NCI-H82 treated with DMSO at 0.1 percent for 48 hours (cell line): Measurements from ENCODE around the gene SNX21.
A peak's percentile ranks its signal among the peaks of the same experiment; 100 is the strongest.

Experiments used
- DNase-seq: peaks from one replicate; lab custom pipeline; 2025; ENCODE audit not compliant: unreplicated experiment; lab: John Stamatoyannopoulos, UW

The SNX21 gene

DNA sequence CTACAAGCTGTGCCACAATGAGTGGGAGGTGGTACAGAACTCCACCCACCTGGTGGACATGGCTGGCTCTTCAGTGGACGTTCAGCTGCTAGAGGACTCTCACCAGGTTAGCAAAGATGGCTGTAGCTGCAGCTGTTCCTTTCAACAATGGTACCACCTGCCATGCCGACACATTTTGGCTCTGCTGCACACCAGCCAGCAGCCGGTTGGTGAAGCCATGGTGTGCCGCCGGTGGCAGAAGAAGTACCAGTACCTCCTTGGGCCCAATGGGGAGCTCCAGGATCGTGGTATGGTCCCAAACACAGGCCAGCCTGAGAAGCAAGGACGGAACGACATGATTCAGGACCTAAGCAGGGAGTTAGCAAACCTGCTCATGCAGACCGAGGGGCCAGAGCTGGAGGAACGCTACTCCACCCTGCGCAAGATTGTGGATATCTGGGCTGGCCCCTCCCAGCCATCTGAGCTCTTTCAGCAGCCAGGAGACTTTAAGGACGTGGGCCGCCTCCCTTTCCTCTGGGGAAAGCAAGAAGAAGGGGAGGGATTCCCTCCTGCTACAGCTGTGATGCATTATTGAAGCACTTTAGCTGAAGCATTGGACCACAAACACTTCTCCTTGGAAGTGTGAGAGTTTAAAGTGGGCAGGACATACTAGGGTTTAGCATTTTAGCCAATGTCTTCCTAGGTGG is 44.6 kb downstream of the SNX21 start:
- peak; percentile 28 for DNase-seq

DNA sequence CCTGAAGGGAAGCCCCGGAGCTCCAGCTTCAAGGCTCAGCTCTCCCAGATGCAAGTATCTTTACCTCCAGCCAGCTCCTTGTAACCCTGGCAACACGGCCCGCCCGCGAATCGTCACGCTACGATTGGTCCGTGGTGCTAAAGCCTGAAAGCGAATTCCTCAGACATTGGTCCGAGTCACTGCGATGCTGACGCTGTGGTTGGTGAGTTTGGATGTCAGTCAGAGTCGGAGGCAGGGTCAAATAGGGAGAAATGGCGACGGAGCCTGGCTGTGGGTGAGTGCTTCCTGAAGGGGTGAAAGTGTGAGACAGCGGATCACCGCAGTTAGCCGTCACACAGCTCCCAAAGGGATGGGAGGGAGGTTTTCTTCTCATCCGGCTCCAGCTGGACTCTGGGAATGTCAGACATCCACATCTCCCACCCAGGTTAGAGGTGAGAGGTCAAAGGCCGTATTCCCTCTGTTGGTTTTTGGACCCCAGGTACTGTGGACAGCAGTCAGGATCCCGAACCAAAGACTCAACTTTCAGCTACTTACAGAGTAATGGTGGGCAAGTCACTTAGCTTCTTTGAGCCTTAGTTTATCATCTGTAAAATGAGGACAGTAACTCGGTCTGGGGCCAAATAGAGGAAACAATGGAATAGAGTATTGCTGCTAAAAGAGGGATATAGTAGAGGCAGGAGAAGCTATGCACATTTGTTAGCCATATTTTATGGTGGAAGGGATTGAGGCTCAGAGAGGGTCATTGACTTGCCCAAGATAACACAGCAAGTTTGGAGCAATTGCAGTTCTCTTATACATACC is 47.6 kb downstream of the SNX21 start, which contains the start of gene ZSWIM1:
Gene ZSWIM1, plus strand, starts transcription at position 240 of the 801 bp plus-strand sequence. CDS start 1,366 bp downstream, outside the sequence.
- DNase-seq = peak; percentile 98

DNA sequence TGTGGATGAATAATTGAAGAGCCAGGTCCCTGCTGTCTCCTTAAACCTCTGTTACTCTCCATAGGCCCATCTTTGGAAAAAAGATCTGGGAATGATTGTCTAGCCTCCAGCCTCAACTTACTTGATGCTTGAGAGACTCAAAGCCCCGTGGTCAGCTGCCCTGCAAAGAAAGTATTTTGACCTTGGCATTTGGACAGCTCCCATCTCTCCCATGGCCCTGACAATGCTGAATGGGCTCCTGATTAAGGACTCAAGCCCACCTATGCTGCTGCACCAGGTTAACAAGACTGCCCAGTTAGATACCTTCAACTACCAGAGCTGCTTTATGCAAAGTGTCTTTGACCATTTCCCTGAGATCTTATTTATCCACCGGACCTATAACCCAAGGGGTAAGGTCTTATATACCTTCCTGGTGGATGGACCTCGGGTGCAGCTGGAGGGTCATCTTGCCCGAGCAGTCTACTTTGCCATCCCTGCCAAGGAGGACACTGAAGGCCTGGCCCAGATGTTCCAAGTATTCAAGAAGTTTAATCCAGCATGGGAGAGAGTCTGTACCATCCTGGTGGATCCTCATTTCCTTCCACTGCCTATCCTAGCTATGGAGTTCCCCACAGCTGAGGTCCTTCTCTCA is 49.0 kb downstream of the SNX21 start:
- DNase-seq = no peak

DNA sequence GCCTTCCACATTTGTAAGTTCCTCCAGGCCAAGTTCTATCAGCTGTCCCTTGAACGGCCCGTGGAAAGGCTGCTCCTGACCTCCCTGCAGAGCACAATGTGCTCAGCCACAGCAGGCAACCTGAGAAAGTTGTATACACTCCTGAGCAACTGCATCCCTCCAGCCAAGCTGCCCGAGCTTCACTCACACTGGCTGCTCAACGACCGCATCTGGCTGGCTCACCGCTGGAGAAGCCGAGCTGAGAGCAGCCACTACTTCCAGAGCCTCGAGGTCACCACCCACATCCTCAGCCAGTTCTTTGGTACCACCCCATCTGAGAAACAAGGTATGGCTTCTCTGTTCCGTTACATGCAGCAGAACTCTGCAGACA is 49.5 kb downstream of the SNX21 start:
- DNase-seq = no peak

DNA sequence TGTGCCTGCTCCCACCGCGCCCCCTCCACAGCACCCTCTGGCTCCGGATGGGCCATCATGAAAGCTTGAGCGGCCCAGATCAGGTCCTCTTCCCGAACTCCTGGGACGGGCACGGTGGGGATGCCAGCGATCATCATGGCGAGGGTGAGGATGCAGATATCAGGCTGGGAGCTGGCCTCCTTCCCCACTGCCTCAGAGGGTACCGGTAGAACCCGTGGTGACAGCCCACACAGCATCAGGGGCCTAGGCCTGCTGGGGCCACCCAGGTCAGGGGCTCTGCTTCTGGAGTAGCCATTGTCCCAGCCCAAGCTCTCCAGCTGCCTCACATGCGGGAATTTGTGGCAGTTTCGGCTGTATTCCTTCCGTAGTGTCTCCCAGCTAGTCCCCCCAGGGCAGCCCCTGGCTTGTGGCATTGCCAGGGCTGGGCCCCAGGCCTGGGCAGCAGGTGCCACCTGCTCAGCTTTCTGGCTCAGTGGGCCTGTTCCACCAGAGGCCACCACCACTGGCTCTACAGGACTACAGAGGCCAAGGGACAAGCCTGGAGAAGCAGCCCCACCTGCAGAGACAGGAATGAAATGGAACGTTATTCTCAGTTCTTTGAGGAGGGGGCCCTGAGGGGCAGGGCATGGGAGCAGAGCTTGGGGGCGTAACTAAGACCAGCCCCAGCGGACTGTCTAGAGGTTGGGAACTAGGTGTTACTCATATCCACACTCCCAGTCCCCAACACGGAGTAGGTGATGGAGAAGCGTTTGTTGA is 53.2 kb downstream of the SNX21 start:
- DNase-seq = no peak

DNA sequence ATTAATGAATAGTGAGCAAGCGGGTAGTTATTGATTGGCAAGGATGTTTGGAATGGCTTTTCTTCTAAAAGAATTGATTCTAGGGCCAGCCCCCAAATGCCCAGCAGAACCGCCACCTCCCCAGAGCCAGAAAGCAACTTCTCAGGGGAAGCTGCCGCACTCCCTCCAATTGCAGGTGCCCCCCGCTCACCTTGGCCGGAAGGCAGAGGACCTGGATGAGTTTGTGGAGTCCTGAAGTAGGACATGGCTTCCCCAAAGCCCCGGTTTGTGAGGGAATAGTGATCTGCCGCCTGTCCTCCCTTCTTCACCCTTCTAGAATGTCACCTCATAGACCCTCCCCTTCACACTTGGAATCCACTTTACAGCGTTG is 53.7 kb downstream of the SNX21 start, which contains the start of gene SPATA25:
Gene SPATA25, minus strand, starts transcription at position 277 of the 370 bp plus-strand sequence. Its CDS starts 32 bp downstream, at position 245.
- DNase-seq = no peak

DNA sequence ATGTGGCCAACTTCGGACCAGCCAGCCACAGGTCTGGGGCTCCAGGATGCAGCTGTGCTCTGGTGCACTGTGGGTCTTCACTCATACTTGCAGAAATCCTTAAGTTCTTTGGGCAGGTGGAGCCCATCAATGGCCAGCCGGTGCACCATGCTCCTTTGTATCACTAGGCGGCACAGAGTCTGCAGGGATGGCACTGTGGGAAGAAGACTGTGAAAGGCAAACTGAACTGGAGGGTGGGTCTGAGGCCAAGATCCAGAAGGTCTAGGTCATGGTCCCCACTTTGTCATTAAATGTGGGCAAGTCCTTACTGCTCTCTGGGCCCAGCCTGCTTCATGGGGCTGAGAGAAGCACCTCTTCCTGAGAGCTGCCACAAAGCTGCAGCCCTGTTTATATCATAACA is 55.1 kb downstream of the SNX21 start:
- DNase-seq = no peak

DNA sequence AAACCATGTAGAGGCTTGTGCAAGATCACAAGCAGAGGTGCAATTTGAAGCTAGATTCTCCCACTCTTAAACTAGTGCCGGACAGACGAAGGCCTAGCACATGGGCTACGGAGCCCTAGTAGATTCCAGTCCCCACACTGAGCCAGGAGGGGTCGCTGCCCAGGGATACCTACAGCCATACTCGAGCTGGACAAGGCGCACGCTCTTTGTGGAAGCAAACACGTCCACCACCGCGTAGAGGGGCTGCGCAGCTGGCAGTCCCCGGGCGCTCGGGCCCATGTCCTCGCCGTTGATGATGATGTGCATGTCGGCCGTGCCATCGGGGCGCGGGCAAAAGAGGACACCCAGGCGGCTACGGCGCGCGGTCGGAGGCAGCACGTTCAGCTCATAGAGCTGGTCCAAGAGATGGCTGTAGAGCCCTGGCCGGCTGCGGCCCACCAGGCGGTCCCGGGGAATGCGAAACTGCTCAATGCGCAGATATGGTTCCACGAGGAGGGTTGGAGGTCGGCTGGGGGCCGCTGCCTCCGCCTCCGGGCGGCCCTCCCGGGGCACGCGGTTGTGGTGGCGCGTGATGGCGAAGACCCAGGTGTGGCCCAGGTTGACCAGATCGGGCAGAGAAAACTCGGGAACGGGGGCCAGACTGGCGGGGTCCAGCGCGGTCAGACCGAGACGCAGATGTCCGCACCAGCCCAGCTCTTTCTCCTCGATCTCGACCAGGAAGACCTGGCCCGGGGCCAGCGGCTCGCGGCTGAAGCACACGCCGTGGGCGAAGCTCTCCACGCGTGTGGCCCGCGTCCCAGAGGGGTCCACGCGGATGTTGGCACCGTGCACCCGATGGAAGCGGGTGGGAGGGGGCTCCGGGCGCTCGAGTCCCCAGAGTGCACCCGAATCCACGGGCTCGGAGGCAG is 56.7 kb downstream of the SNX21 start:
- DNase-seq = peak; percentile 82

DNA sequence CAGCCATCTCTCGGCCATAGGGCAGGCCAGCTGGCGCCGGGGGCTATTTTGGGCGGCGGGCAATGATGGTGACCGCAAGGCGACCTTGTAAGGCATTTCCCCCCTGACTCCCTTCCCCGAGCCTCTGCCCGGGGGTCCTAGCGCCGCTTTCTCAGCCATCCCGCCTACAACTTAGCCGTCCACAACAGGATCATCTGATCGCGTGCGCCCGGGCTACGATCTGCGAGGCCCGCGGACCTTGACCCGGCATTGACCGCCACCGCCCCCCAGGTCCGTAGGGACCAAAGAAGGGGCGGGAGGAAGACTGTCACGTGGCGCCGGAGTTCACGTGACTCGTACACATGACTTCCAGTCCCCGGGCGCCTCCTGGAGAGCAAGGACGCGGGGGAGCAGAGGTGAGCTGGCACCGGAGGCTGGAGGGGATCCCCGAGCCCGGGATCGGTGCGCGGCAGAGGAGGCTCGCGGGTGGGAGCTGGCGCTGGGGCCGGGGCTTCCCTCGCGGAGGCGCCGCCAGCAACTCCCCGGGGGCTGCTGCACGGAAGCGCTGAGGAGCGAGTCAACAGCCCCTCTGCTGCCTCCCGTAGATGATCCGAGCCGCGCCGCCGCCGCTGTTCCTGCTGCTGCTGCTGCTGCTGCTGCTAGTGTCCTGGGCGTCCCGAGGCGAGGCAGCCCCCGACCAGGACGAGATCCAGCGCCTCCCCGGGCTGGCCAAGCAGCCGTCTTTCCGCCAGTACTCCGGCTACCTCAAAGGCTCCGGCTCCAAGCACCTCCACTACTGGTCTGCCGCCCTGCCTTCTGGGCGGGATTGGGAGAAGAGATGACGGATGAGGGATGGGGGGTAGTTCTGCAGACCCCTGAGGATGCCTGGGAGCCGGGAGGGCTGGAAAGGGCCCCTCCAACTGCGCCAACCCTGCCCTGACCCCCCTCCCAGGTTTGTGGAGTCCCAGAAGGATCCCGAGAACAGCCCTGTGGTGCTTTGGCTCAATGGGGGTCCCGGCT is 57.7 kb downstream of the SNX21 start, which contains the start of the genes CTSA and NEURL2:
Gene CTSA, plus strand, starts transcription at position 351 of the 999 bp plus-strand sequence. Its CDS starts 234 bp downstream, at position 585.
Gene NEURL2, minus strand, starts transcription at position 224 of the 999 bp plus-strand sequence. Its CDS starts 217 bp downstream, at position 7.
- DNase-seq = peak; percentile 72

DNA sequence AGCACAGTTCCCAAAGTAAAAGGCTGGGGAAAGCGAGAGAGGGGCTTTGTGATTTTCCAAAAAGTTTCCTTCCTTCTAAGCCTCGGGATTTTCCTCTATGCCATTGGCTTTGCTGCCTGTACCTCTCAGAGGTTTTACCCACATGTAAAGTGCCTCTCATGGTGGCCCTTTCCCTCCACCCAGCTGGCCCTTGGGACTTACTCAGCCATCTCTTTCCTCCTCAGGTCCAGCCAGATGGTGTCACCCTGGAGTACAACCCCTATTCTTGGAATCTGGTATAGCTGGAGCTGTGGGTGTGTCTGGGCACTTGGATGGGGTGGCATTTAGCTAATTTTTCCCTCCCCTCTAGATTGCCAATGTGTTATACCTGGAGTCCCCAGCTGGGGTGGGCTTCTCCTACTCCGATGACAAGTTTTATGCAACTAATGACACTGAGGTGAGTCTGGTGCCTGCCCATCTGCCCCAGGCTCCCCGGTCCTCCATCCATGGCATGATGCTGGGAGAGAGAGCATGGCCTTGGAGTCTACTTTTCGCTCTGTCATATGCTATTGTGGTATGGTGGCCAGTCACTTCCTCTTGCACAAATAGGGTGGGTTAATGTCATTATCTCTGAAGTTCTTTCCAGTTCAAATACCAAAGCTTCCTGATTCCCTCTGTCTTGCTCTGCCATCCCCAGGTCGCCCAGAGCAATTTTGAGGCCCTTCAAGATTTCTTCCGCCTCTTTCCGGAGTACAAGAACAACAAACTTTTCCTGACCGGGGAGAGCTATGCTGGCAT is 58.6 kb downstream of the SNX21 start:
- no peak for DNase-seq
